Right lobe of liver (tissue), 4 donors: Measurements from ENCODE around the gene STK10.

Source experiments
- CTCF ChIP-seq, 4 donors: fragments of 200-600 bp in 3 of 4; fragments of 450-650 bp in 1 of 4; IDR thresholded peaks; one replicate each; pipeline versions ENCODE4 v1.5.1 to v1.8.0; 2016 to 2022; ENCODE audit warnings: antibody characterized with exemption in 4 of 4, mild to moderate bottlenecking in 2 of 4
- POLR2A ChIP-seq: fragments of 450-650 bp; IDR thresholded peaks from one replicate; pipeline ENCODE4 v1.6.1; 2017; ENCODE audit warnings: antibody characterized with exemption, mild to moderate bottlenecking
- donor health status: DM: no; HTN: no; CAD: no.
- donor health status: DM: no; HTN: no; CAD: no.
- donor health status: DM: no; HTN: yes; CAD: no.

GRCh38 chr5:172028167-172028566 lies 159.9 kb downstream of the STK10 start:
- no peak for TF ChIP-seq CTCF (IDR thresholded peaks at IDR 0.05)
- TF ChIP-seq POLR2A, result no peak
